Measurements from ENCODE around the gene DCC. TPM values are rescaled to one million over a fixed set of nuclear protein-coding genes. Genes with fewer than 3 reads are reported as not detected.

DCC gene
- total RNA-seq, 1 donor from 2014 or later = not detected

DNA sequence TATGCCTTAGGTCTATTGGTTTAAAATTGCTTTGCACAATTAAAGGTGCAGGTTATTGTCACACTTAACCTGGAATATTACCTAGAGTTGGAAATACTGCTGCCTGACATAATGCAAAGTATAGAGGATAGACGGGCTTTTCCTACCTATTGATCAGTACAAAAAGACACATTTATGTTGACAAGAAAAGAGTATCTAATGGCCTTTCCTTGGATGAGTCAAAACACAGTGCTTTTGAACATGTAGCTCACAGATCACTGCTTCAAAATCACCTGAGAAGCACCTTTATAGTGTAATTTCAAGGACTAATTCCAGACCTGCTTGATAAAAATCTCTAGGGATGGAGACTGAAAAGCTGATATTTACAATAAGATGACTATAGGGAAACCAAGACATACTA, 262.8 kb downstream of the DCC start:
- DNase-seq = no peak

DNA sequence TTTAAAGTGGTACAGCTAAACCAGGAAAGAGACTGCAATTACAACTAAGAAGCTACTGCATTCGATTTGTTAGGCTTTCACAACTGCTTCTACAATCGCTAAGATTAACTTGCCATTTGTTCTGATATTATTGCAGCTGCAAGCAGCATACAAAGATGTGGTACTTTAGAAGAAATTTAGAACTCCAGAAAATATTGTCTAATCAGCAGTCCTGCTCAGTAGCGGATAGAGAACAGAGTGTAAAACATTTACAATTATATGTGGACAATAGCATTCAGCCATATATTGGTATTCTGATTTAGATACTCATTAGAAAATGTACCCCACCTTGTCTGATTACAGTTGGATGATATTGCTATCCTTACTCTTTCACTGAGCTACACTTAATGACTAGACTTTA, 265.3 kb downstream of the DCC start:
- no peak for DNase-seq

DNA sequence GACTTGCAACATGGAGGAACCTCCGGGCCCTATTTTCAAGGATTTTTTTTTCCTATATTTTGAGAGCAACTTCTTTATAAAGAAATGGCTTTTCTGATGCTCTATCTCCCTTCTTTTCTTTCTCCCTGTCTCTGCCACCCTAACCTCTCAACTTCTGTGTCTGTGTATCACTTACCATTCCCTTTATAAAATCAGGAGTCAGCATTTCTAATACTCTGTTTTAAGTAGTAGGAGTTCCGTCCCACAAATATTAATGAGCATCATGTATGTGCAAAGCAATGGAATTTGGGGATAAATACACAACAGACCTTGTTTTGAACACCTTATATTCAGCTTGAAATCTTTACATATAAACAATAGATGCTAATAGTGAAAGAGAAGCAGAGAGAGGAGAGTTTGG, 268.0 kb downstream of the DCC start:
- DNase-seq = no peak

DNA sequence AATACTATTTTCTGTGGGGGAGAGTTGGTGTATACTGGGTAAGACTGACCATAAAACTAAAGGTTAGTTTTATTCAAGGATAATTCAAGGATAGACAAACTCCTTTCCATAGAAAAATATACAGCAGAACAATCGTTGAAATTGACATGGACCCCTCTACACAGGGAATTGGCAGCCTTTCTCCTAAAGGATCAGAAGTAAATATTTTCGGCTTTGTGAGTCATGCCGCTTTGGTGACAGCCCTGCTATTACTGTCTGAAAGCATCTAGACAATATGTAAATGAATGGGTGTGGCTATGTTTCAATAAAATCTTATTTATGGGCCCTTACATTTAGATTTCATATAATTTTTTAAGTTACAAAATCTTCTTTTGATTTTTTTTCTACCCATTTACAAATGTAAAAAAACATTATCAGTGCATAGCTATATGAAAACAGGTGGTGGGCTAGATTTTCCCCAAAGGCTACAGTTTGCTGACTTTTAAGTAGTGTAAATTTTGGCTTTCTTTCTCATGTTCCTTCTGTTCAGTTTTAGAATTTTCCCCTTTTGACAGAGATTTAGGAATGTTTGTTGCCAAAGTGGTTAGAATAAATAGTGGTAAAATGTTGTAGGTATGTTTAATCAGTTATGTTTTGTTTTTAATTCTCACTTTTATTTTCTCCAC, 270.6 kb downstream of the DCC start:
- DNase-seq = no peak

DNA sequence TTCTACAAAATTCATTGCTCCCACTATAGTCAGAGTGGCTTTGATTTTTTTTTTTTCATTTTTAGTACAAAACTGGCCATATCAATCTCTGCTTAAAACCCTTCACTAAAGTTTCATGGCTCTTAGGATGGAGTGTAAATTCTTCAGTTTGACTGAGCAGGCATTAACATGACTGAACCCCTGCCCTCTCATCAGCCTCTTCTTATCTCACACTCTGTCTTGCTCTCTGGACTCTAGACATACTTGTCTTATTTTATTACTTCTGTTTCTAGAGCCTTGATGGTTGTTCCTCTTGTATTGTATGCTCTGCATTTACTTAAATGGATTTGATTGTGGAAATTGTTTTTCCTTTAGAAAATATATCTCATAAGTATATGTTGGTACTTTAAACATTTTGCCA, 272.4 kb downstream of the DCC start:
- DNase-seq = no peak

DNA sequence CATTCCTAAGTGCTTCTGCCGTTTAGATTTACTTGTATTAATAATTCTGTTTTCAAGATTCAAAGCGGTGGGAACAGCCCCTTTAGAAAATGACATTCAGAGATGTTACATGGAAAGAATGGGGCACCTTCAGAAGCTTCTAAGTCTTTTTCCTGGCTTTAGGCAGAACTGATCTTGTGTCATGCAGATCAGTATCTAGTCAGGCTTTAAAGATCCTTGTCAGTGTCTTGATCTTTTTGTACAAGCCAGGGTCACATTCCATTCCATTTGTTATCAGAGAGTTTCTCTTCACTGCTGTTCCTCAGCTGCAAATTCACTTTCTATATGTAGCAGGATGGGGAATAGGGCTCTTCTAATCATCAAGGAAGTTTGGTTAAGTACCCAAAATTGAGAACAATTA, 275.3 kb downstream of the DCC start:
- DNase-seq = no peak

DNA sequence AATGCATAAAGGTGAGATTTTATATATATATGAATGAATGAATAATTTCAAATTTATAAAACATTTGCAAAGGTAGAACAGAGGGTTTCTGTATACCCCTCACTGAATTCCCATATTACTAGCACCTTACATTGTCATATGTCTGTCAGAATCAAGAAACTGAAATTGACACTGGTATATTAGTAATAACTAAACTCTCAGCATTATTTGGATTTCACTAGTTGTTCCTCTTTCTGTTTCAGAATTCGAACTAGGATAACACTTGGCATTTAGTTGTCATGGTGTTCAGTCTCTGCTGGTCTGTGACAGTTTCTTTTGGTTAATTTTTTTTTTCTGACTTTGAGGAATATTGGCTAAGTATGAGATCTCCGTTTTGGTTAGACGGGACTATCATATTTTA, 275.9 kb downstream of the DCC start:
- no peak for DNase-seq

DNA sequence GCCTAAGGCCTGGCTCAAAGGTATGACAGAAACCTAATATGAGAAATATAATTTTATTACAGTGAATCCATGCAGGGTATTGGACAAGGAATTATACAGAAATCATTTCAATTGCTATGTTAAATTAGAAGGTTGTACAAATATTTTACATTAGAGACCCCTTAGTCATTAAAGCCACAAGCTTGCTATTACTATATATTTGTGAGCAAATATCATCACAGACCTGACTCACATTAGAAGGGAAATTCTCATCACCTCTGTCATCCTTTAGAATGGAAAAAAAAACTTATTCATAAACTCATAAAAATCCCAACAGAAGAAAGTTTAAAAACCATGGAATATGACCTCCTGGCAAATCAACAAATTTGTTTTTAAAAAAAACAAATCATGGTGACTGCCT, 277.9 kb downstream of the DCC start:
- no peak for DNase-seq

DNA sequence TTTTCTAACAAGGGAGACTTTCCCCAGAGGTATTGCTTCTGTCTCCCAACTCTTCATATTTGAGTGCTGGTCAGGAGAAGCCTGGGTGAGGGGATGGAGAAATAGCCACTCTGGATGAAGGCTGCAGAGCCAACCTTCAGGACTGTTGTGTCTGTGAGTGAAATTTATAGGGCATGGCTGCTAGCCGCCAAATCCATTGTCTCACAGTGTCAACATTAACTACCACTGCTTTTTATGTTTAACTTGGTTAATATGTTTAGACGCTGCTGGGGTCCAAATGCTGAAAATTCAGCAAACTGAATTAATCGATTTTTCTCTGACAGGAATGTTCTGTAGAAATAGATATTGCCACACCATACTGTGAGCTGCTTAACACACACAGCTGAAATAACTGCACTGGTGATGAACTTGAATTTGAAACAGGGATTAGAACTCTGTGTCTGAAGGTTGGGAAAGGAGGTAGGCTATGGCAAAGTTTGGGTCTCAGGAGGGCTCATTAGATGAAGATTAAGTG, 281.0 kb downstream of the DCC start:
- no peak for DNase-seq

DNA sequence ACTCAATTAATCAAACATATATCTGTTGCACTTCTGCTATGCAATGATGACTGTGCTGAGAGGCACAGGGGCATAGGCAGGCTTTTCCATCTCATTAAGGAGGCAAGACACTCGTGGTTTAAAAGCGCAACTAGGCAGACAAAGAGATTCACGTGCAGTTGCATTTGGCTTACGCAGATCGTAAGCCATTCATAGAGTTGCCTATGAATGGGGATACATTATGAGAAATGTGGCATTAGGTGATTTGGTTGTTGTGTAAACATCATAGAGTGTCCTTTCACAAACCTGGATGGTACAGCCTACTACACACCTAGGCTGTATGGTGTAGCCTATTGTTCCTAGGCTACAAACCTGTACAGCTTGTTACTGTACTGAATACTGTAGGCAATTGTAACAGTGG, 284.7 kb downstream of the DCC start:
- DNase-seq = no peak

DNA sequence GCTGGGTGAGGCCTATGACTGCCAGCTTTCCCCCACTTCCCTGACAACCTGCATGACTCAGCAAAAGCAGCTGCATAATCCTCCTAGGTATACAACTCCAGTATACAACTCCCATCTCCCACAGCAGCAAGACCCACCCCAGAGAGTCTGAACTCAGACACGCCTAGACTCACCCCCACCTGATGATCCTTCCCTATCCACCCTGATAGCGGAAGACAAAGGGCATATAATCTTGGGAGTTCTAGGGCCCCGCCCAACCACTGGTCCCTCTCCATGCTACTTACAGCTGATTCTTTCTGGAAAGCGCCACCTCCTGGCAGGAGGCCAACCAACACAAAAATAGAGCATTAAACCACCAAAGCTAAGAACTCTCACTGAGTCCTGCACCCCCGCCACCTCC, 296.5 kb downstream of the DCC start:
- no peak for DNase-seq

DNA sequence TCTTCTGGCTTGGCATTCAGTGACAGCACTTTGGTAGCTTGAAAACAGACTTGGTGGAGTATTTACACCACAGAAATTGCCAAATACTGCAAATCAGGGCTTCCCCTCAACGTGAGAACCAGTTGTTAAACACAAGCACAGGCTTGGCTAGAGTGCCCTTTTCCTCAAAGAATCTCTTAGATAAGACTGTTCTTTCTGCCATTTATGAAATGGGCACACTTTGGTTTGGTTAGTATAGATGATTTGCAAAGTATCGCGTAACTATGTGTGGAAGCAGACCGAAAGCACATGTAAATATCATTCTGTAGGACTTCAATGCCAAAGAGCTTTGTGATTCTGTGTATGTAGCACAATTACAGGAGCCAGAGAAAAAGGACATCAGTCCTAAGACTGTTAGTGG, 308.2 kb downstream of the DCC start:
- no peak for DNase-seq

DNA sequence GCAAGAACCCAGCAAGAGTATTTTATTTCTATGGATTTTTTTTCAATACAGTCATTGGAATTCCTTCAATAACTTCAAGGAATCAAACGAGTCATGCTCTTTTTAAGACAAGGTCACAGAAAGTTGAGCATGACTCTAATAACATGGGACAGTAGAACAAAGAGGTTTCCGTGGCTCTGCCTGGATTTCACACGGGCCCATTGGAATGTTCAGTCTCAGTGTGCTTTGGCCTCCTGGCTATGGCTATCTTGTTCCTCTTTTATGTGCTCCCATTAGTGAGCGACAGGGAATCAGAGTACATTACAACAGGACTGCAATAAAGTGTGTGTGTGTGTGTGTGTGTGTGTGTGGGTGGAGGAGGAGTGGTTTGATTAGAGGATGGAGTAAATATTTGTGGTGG, 312.4 kb downstream of the DCC start:
- no peak for DNase-seq

DNA sequence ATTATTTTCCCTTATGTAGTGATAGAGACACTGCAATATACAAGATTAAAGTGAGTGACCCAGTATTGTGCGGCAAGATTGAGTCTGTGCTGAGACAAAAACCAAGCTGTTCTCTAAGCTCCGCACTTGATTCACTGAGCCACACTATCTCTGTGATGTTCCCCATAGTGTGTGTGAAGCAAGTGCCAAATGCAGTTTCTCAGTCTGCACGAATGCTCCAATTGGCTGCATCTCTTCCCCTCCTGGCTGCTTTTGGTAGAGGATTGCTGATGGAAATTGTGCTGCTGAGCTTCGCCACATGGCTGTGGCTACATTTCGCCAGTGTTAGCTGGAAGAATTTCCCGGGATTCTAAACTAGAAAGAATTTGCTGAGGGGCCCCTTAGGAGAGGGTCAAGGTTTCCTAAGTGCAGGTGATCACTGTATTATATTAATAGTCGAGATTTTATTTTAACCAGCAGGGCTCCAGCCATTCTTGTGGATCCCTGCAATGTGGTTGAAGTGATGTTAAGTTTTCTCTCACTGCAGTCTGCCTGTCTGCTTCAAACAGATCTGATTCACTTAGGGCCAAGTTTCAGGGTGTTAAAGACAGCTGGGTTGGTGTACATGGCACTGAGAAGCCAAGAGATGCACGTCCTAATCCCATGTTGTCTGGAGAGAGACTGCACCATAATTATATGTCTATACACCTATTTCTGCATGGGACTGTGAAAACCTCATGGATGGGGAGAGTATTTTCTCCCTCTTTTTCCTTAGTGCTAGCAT, 317.2 kb downstream of the DCC start:
- DNase-seq = no peak

DNA sequence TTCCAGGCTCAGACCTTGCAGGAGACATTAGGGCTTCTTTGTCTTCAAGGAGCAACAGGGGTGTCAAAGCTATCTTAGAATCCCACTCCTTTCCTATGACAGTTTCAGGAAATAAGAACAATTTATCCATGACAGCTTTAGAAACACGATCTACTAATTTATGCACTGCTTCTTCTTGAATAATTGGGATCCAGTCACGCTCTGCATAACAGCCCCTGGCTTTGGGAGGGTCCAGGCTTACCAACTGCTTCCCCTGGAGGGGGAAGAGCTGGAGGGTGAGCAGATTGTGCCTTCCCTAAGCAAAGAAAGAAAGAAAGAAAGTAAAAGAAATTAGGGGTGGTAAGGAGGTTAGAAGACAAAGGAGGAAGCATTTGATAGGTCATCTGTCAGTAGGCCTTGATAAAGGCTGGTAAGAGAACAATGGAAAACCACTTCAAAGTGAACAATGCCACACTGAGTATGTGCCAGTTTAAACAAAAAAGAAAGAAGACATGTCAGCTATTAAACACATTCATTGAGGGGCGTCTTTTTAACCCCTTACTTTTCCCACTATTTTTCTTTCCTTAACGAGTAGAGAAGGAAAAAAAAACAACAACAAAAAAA, 327.6 kb downstream of the DCC start:
- no peak for DNase-seq

DNA sequence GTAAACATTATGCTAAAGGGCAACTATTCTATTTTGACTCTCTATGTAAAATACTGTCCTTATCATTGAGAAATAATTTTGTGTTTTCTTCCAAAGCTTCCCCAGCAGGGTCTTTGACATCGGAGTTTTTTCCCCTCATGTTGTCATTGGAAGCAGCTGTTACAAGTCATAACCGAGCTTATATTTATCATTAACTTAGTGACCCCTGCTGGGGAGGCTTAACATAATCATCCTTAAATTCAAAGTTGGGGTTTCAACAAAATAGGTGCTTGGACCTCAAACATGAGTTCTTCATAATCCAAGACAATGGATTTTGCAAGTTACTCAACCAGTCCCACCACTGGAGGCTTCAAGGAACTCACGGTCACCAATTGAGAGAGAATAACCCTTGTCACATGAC, 330.9 kb downstream of the DCC start:
- no peak for DNase-seq

DNA sequence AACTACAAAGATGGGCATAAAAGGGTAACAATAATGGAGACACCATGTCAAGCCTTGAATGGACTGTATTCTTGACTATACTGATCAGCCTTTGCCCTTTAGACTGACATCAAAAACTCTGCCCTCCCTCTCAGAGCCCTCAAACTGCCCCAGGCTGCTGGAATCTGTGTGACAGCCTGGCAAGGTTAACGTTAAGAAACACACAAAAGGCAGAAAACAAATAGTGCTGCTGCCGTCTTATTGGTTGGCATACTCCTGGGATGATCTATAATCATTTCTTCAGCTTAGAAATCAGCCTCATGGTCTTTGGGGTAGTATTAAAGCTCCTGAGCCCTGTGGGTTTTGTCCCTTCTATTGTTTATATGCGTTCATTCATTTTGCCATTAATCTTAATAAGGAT, 338.0 kb downstream of the DCC start:
- no peak for DNase-seq

DNA sequence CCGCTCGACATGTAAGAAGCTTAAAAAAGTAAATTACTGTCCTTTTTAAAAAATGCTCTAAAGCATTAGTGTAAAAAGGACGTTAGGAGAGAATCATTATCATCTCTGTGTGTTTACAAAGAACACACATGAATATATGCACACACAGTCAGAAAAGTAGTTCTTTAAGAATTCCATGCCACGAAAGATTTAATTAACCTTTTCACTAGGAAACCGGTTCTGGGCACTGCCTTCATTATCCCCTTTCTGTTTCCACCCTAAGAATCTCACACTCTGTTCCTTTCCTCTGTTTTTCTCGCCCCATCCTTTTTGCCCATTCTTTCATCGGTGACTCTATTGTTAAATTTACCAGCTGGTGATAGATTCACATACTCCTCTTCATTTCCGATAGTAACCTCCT, 338.6 kb downstream of the DCC start:
- no peak for DNase-seq

DNA sequence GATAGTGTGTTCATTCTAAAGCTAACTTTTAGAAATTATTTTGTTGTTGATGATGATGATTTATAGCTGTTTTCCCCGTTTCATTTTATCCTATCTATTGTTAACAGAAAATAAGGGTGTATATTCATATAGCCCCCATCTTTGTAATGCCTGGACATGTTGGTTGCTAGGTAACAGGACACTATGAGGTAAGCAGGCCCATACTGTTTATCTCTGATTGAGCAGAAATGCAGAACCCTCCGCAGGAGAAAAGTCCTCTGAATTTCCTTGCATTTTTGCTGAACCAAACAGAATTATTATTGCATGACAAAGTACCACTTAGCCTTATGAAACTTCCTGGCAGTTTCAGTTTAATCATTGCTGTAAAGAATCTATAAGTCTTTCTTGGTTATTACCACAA, 339.4 kb downstream of the DCC start:
- DNase-seq = no peak

DNA sequence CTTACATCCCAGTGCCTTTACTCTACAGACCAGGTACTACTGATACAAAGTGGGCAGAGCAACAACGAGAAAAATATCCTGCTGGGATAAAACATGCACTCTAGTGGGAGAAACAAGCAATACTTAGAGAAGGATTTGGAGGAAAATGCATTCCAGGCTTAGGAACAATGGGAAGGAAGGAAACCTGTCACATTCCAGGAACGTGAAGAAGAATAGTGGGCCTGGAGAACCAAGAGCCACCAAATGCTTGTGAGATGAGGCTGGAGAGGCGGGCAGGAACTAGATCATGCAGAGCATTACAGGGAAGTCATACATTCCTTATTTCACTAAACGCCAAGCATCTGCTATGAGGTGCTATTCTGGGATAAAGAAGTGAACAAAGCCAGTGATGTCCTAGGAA, 342.3 kb downstream of the DCC start:
- DNase-seq = no peak

DNA sequence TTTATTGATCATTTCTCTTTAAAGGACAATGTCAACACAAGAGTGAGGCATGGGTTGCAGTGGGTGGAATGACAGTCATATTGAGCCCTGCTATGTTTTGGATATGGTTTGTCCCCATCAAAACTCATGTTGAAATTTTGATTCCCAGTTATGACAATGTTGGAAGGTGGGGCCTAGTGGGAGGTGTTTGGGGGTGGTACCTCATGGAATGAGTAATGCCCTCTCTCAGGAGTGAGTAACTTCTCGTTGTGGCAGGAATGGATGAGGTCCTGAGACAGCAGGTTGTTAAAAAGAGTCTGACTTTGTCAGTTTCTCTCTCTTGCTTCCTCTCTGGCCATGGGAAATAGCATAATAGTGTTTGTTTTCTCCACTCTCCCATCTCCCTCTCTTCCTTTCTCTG, 345.3 kb downstream of the DCC start:
- DNase-seq = no peak

DNA sequence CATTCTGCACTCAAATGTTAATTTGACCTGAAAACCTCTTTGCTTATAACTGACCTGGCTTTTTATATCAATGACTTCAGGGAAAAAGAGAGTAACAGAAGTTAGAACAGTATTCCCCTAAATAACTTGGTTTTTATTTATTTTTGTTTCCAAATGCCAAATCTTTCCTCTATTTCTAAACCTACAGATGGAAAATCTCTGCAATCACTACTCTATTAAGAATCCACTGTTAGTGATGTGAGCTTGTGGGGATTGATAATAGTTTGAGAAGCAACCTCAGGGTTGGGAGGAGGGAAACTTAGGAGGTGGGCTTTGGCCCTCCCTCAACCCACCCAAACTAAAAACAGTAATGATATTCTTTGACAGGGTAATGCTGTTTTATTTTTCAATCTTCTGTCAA, 351.8 kb downstream of the DCC start:
- no peak for DNase-seq

DNA sequence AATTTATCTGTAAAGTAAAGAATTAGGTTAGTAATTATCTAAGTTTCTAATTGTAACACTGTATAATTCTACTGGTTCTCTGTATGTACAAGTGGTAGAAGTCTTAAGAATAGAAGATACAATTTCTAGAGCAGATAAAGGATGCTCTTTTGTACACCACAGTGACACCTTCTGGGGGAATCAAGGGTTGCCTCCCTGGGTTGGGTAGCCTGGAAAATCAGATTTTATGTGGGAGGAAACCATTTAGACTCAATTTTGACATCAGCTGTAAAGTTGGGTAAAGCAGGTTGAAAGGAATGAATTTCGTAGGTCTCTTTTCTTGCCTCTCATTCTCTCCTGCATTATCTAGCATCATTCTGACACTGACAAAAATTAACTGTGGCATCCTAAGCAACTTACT, 354.8 kb downstream of the DCC start:
- DNase-seq = no peak

DNA sequence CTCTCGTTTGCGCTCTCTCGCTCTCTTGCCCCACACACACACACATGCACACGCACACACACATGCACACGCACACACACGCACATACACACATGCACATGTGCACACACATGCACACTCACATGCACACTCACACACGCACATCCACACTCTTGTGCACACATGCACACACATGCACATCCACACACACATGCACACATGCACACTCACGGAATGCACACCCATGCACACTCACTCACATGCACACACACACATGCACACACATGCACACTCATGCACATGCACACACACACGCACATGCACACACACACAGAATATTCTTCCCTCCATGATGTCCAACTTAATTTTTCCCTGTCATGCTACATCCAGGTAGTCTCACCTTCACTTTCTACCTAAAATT, 360.1 kb downstream of the DCC start:
- DNase-seq = no peak

Data from dermis blood vessel endothelial cell (primary cell).